ENCODE results near the gene ADGRA1. TPM values are rescaled to one million over a fixed set of nuclear protein-coding genes. Genes with fewer than 3 reads are reported as not detected.

The ADGRA1 gene
- polyA plus RNA-seq, 4 donors, result 1.2 to 1.9 (median 1.5) TPM

DNA sequence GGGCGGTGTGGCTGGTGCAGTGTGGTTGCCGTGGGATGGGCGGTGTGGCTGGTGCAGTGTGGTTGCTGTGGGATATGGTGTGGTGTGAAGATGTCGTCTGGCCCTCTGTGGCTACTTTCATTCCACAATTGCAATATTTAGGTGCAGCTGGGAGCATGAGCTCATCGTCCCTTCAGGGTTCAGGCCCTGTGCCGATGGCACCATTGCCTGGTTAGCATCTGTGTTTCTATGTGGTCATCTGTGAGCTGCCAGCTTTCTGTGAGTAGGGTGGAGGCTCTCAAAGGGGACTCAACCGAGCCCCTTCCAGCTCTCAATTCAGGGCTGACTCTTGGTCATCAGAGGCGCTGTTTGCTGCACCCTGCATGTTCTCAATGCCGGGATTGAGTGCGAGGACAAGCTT is 3.6 kb downstream of the ADGRA1 start:
- DNase-seq (ENCODE audit: low read depth in 4 of 4, low spot score in 3 of 4), result no peak

GRCh38 chr10:133093291-133093690 is 5.6 kb downstream of the ADGRA1 start:
- DNase-seq (ENCODE audit: low read depth in 4 of 4, low spot score in 3 of 4), result no peak

DNA sequence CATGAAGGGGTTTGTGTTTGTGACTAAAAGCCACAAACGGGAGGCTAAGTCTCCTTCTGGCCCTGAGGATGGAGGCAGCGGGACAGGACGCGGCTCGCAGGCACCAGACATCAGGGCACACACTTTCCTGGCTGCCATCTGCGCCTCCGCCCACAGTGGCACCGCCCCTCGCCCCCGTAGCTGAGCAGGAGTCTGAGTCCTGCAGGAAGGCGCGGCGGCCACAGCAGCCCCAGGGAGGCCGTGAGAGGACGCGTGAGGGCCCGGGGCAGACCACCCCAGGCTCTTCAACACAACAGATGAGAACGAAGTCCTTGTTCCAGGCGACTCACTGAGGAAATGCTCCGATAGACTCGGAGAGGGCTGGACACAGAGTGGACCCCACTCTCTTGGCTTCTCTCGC is 6.6 kb downstream of the ADGRA1 start:
- no peak for DNase-seq (ENCODE audit: low read depth in 4 of 4, low spot score in 3 of 4)

- DNase-seq (ENCODE audit: low read depth in 4 of 4, low spot score in 3 of 4), result no peak
These were observed 7.1 kb downstream of the ADGRA1 start for GRCh38 chr10:133094866-133095265.

GRCh38 chr10:133095586-133095985 is 7.9 kb downstream of the ADGRA1 start:
- no peak for DNase-seq (ENCODE audit: low read depth in 4 of 4, low spot score in 3 of 4)

DNA sequence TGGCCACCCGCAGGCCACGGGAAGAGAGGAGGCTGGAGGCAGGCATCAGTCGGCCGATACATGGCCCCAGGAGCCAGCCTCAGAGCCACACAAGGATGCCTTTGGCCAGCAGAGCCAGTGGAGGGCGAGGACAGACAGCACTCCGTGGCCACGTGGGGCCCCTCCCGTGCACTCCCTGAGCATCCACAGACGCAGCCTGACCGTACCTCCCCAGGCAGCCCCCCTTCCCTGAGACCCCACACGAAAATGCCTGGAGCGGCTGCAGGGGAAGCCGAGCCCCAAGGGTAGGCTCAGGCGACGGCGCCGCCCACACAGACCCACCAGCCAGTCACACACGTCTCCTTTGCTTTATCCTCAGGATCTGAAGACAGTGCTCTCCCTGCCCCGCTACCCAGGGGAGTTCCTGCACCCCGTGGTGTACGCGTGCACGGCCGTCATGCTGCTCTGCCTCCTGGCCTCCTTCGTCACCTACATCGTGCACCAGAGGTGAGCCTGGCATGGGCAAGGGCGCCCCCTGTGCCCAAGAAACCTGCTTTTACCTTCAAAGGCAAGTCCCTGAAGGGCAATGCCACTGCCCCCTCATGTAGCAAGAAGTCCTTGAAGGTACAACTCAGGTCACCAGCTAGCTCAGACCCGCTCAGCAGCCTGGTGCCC is 9.0 kb downstream of the ADGRA1 start:
- no peak for DNase-seq (ENCODE audit: low read depth in 4 of 4, low spot score in 3 of 4)

- DNase-seq (ENCODE audit: low read depth in 4 of 4, low spot score in 3 of 4), result no peak
These were observed 9.7 kb downstream of the ADGRA1 start for GRCh38 chr10:133097418-133097817.

DNA sequence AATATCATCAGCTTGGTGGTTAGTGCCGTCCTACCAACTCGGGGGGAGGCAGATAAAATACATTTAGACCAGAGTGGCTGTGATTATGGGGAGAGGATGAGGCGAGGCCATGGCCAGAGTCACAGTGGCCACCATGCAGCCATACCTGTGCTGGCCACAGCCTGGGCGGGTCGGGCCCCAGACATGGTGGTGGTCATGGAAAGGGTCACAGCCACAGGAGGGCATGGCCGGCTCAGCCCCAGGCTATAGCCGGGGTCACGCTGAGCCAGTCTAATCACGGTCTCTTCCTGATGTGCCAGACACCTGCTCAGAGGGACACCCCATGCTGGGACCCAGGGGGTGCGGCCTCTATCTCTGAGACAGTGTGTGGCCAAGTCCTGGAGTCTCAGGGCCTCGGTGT is 10.2 kb downstream of the ADGRA1 start:
- DNase-seq (ENCODE audit: low read depth in 4 of 4, low spot score in 3 of 4), result no peak

GRCh38 chr10:133098426-133099124 is 10.9 kb downstream of the ADGRA1 start:
- no peak for DNase-seq (ENCODE audit: low read depth in 4 of 4, low spot score in 3 of 4)

DNA sequence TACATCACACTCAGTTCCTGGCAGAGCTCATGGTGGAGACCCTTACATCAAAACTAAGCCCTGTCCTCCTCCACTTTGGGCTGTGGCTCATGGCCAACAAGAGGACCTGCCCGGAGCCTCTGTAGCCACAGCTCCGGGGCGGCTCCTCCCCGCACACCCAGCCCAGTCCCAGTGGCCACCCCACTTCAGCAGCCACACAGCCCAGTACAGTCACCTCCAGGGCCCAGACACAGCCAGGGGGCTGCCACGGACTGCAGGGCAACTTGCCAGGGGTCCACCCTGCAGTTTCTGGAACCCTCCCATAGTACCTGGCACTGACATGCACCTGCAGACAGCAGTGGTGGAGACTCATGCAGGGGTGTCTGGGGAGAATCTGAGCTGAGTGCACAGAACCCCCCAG is 11.8 kb downstream of the ADGRA1 start:
- DNase-seq (ENCODE audit: low read depth in 4 of 4, low spot score in 3 of 4), result no peak

GRCh38 chr10:133100186-133100585 is 12.5 kb downstream of the ADGRA1 start:
- DNase-seq (ENCODE audit: low read depth in 4 of 4, low spot score in 3 of 4), result no peak

GRCh38 chr10:133100706-133101415 is 13.1 kb downstream of the ADGRA1 start:
- peak in 1 of 4 donors; percentile 47 for DNase-seq (ENCODE audit: low read depth in 4 of 4, low spot score in 3 of 4)

DNA sequence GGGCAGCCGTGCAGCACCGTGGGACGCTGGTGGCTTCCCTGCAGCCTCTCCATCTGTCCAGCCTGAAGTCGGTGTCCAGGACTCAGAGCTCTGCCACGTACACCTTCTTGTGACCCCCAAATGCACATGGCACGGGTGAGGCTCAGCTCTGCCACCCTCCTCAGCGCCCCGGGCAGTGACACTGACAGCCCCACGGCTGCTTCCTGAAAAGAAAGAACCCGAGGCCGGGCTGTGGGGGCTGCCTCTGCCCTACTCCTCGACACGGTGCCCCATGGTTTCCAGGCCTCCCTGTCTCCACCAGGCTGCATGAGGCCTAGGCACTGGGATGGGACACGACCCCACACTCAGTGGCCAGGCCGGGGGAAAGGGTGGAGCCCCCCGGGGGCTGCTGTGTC is 13.7 kb downstream of the ADGRA1 start:
- no peak for DNase-seq (ENCODE audit: low read depth in 4 of 4, low spot score in 3 of 4)

DNA sequence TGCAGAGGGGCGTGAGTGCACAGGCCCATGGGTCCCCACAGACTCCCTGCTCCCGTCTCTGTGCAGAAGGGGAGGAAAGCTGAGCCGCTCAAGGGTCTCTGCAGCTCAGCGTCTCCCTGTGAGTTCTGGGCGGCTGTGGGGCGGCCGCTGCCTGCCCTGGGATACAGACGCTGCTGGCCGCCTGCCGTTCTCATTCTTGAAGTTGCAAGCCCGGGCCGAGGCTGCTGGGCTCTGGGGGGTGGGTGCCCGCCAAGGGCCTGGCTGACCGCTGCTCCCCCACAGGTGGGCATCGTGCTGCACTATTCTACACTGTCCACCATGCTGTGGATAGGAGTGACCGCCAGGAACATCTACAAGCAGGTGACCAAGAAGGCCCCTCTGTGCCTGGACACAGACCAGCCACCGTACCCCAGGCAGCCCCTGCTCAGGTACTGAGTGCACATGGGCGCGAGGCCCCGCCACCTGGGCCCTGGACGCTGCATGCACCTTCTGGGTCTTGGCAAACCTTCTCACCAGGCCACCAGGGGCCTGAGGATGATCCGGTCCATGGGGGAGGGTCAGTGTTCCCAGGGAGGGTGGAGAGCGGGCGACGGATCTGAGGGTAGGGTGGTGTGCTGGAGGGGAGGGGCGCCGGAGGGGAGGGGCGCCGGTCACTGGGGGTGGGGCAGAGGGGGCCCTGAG is 14.8 kb downstream of the ADGRA1 start:
- no peak for DNase-seq (ENCODE audit: low read depth in 4 of 4, low spot score in 3 of 4)

DNA sequence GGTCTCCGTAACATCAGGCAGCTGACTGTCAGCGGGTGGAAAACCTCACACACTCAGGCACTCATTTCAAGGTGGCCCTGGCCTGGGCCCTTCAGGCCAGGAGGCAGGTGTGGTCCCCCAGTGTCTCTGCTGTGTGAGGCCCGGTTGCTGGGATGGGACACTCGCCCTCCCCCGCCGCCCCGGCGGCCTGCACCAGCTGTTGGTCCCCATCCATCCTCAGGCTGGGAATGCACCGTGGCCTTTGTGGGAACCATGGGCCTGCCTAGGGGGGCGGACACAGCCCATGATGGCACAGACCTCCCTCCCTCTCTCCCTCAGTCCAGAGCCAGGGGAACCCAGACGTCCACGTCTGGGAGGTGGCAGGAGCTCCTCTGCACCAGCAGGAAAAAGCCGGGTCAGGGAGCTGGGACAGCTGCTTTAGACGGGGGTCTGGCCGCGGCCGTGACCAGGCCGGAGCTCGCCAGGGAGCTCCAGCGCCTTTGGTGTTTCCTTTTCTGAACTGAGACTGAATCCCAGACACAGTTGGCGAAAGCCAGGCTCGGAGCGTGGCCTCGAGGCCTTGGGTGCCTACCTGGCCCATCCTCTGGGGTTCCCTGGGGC is 15.7 kb downstream of the ADGRA1 start:
- DNase-seq (ENCODE audit: low read depth in 4 of 4, low spot score in 3 of 4), result no peak

DNA sequence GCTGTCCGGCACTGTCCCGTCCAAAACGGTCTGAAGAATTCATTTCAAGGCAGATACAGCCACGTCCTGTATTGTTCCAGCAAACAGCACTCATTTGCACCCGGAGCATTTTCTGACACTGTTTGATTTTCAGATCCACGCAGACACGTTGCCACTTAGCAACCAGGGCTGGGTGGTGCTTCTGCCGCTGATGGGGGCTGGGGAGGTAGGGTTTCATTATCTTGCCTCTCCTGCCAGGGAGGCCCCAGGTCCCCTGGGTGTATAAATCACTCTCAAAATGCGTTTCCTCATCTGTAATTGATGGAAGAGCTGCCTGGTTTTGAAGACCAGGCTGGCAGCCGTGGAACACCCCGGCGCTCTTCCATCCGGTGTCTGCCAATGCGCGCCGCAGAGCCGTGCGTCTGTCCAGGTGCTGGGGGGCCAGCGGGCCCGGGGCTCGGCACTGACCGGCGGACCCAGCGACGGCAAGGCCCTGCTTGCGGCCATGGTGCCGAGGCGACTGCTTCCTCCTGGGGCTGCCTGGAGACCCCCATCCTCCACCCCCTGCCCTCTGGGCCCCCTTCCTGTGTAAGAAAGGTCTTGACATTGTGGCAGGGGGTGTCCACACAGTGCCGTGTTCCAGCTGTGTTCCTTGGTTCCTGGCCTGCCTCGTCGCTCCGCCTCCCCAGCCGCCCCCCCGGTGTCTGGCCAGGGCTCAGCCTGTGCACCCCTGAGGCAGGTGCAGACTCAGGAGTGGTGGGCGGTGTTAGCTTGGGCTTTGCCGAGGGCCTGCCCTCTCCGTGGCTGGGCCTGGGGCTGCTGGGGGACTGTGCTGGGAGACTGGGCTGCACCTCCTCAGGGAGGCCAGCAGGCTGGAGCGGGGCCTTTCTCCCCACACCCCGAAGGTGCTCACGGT is 16.6 kb downstream of the ADGRA1 start:
- DNase-seq (ENCODE audit: low read depth in 4 of 4, low spot score in 3 of 4), result no peak

DNA sequence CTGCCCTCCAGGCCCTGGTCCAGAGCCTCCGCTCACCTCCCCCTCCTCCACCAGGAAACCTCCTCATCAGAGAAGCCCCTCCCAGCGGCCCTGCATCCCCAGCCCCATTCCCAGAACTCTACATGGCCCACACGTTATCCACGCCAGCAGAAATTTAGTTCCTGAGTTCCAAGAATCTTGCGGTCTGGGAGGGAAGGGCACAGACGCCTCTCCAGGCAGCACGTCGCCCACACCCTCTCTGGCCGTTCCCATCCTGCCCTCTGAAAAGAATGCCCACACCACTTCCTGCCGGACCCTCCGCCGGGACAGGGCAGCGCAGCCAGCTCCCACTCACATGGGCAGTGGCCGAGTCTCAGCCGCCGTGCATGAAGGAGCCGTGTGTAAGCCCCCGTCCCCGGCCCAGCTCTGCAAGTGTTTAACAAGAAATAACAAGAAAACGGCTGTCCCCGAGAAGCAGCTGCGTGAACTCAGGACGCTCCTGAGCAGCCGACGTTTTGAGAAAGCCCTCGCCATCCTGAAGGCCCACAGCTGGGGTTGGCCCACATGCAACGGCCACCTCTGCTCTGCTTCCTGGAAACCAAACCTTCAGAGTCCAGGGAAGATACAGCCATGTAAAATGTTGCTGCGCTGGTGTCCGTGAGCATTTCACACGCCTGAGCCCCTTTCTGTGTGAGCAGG is 17.4 kb downstream of the ADGRA1 start:
- no peak for DNase-seq (ENCODE audit: low read depth in 4 of 4, low spot score in 3 of 4)

GRCh38 chr10:133105686-133106390 is 18.1 kb downstream of the ADGRA1 start:
- DNase-seq (ENCODE audit: low read depth in 4 of 4, low spot score in 3 of 4), result no peak

- DNase-seq (ENCODE audit: low read depth in 4 of 4, low spot score in 3 of 4), result no peak
These were observed 18.8 kb downstream of the ADGRA1 start for GRCh38 chr10:133106516-133106915.

Data from right renal pelvis (tissue), 4 donors.